LNCAP (cell line): Measurements from ENCODE around the gene METTL3.

Experiments used
- TF ChIP-seq, protein P1 (sequence below): fragments of 450-650 bp; IDR thresholded peaks from 2 replicates; pipeline ENCODE4 v1.5.1; 2017; ENCODE audit warnings: mild to moderate bottlenecking

METTL3 gene

DNA sequence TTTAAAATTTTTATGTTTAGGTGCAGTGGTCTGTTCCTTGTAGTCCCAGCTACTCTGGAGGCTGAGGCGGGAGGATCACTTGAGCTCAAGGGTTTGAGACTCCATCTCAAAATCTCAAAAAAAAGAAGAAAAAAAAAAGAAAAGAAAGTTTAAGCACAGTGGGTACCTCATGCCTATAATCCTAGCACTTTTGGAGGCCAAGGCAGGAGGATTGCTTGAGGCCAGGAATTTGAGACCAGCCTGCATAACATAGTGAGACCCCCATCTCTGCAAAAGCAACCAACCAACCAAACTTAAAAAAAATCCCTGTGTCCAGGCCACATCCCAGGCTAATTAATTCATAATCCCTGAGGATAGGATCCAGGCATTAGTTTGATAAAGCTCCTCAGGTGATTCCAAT lies 18.4 kb upstream of the METTL3 start:
- TF ChIP-seq, protein P1, sequence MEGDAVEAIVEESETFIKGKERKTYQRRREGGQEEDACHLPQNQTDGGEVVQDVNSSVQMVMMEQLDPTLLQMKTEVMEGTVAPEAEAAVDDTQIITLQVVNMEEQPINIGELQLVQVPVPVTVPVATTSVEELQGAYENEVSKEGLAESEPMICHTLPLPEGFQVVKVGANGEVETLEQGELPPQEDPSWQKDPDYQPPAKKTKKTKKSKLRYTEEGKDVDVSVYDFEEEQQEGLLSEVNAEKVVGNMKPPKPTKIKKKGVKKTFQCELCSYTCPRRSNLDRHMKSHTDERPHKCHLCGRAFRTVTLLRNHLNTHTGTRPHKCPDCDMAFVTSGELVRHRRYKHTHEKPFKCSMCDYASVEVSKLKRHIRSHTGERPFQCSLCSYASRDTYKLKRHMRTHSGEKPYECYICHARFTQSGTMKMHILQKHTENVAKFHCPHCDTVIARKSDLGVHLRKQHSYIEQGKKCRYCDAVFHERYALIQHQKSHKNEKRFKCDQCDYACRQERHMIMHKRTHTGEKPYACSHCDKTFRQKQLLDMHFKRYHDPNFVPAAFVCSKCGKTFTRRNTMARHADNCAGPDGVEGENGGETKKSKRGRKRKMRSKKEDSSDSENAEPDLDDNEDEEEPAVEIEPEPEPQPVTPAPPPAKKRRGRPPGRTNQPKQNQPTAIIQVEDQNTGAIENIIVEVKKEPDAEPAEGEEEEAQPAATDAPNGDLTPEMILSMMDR, result no peak

DNA sequence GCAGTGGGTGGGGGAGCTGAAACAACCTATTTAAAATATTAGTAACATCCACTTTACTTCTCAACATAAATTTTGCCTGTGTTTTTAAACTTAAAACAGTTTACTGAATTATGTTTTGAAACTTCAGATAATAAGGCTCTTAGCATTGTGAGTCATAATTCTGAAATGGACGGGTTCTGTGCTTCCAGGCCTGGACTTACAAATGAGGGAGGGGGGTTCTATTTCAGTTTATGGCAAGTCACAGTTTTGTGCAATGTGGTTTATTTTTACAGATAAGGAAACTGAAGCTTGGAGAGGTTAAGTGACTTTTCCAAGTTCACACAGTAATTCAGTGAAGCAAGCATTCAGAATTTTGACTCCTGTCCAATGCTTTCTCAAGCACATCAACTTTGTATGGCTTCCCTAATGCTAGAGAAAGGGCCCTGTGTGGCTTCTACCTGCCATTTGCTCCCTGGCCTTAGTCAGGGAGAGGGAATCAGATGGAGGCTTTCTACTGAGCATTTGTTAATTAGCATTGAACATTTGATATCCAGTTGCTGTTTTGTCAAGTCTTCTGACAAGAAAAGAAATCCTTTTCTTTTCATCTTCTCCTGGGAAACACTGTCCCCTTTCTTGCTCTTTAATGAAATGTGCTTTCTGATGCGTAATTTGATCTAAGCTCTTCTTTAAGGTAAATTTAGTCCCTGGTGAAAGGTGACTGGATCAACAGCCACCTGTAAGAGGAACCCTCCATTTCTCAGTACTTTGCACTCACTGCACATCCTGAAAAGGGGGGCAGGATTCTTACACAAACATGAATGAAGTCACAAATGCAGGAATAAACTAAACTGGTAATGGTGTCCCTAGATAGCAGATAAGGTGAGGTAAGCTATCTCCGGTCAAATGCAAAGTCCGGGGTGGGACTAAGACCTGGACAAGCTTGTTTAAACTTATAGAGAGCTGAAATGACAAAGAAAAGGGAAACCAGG lies 17.5 kb upstream of the METTL3 start:
- TF ChIP-seq, protein P1, result no peak

DNA sequence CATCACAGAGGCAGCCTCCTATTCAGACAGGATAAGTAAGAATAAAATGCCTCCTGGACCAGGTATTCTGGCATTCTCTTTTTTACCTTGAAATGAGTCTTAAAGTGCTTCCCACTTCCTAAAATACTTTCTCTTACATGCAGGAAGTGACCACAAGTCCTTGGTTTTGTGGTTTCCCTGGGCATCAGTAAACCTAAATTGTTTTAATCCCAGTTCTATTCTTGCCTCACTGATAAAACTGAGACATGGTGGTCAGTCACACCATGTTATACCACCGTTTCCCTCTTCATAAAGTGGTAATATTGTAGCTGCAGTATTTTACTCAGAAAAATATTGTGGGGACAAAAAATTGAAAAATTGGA lies 16.2 kb upstream of the METTL3 start:
- TF ChIP-seq, protein P1, result no peak

DNA sequence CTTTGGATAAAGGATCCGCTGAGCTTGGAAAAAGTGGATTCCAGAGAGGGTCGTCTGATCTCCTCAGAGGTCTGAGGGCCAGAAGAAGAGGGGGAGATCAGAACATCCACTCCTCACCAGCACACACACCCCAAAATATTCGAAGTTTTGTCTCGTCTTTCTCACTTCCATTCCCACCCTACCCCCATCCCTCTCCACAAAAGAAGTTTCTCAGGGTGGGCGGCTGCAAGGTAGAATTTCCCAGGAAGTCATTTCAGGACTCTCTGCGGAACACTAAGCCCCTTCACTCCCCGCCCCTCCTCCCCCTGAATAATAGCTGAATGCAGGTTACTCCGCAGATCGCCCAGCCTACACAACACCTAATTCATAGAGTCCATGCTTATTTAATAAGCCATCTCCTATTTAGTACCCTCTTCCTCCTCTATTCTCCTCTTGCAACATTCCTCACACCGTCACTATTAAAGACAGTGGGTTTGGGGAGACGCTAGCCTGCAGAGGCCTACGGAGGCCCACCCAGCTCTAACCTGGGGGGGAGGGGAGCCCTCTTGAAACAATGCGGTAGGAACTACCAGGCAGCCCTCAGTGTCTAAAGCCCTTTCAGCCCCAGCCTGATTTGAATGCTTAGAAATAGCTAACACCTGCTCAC lies 15.7 kb upstream of the METTL3 start:
- TF ChIP-seq, protein P1, result no peak

DNA sequence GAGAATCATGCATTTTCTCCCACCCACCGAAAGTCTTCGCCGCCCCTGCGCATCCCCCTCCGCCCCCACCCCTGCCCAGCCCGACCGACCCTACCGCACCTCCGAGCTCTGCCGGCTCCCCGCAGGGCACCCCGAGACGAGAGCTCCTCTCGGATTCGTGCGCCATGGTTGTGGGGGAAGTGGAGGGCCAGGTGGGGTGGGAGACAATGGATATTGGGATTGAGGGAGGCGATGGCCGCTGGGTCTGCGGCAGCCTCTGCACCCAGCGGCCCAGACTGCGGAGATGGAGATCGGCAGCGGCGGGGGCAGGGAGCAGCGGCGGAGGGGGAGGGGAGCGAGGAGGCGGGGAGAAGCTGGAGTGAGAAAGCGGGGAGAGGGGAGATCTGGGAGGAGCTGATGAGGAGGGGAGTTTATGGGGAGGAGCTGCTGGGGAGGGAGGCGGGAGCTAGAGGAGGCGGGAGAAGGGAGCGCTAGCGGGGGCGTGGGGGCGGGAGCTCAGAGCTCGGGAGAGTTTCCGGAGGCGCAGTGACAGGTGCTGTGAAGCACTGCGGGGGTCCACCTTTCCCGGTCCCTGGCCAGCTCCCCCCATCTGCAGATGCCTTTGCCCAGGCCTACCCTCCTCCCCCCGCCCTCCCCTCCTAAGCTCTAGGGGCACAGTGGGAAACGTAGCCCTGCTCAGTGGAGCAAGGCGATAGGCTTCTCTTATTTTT lies 15.0 kb upstream of the METTL3 start, which contains the start of gene SALL2:
TSS of gene SALL2 (minus strand) at position 385 of the 710 bp plus-strand sequence. CDS start at position 166, 219 bp downstream.
- TF ChIP-seq, protein P1, result no peak

DNA sequence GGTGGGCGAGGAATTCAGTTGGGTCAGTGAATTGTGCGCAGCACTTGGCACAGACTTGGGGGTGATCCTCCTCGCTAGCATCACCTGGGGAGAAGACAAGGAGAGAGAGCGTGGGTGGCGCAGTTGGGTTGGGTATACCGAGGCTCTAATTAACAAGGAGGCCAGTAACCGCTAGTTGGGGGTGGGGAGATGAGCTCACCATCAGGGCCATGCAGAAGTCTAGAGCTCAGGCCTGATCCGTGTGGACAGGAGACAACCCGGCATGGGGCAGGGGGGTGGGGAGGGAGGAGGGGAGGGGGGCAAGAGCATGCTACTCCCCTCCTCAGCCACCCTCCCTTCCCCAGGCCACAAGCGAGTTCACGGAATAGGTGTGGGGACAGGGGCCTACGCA lies 14.4 kb upstream of the METTL3 start:
- TF ChIP-seq, protein P1, result no peak

DNA sequence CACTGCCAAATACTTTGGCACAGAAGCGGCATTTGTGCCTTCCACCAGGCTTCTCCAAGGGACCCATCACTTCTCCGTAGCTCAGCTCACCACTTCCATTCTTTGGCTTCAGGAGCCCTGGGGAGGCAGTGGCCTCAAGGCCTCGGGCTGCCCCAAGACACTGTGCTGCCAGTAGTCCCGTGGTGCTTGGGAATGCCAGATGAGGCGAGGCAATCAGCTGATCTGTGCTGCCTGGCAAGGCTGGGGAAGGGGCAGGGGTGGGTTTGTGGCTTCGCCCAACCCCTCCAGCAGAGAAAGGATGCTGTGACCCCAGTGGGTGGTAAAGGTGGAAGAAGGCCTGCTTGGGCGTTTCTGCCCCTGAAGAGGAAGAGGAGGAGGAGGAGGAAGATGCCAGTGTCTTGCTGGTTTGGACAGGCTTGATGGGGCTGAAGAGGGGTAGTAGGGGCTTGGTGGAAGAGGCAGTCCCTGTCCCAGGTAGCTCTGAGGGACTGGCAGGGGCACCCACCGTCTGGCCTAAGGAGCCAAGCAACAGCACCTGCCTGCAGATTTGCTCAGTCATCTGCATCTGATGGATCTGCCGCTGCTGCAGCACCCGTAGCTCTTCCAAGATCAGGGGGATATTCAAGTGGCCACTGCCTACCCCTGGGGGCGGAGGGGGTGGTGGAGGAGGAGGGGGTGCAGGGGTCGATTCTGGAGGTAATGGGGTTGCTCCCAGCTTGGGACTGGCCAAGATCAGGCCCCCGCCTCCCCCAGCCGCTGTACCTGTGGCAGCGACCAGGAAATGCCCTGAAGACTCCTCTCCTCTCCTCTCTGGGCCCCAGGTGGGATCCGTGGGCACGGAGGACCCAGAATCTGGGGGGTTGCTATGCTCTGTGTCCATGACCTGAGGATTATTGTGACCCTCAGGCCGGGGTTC lies 13.7 kb upstream of the METTL3 start:
- TF ChIP-seq, protein P1, result no peak
